Measurements from ENCODE around the gene KCNK1. TPM values are rescaled to one million over a fixed set of nuclear protein-coding genes. Genes with fewer than 3 reads are reported as not detected.

Gene KCNK1
- total and polyA plus RNA-seq, 4 donors, result 2.5 to 12.3 (median 4.5) TPM

DNA sequence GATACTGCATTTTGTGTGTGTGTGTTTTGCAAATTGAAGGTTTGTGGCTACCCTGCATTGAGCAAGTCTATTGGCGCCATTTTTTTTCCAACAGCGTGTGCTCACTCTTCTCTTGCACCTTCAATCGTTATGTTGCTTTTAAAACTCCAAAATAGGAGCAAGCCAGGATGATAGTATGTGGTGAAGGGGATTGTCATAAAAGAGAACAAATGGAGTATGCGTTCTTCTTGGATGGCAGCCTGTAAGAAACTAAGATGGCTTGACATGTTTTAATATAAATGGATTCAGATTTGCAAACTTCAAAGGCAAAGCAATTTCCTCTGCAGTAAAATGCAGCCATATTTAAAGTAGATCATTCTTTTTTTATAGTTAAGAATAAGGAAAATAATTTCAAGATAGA, 43.2 kb upstream of the KCNK1 start:
- TF ChIP-seq JUND (IDR thresholded peaks at IDR 0.05) (no peak), REST (IDR thresholded peaks at IDR 0.05) (no peak)
- TF ChIP-seq, protein P1, sequence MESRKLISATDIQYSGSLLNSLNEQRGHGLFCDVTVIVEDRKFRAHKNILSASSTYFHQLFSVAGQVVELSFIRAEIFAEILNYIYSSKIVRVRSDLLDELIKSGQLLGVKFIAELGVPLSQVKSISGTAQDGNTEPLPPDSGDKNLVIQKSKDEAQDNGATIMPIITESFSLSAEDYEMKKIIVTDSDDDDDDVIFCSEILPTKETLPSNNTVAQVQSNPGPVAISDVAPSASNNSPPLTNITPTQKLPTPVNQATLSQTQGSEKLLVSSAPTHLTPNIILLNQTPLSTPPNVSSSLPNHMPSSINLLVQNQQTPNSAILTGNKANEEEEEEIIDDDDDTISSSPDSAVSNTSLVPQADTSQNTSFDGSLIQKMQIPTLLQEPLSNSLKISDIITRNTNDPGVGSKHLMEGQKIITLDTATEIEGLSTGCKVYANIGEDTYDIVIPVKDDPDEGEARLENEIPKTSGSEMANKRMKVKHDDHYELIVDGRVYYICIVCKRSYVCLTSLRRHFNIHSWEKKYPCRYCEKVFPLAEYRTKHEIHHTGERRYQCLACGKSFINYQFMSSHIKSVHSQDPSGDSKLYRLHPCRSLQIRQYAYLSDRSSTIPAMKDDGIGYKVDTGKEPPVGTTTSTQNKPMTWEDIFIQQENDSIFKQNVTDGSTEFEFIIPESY (IDR thresholded peaks at IDR 0.05), result no peak
- WGBS, result 80% methylated on average over 4 of the region's 4 CpGs
- H3K4me3 ChIP-seq (ENCODE audit: low read depth in 1 of 3, low read length in 3 of 3), result no peak overlapping the region
- DNase-seq (ENCODE audit: low spot score), result no peak
- H3K4me1 ChIP-seq (ENCODE audit: control insufficient read depth in 4 of 4, insufficient read depth in 4 of 4, low read length in 3 of 4), result no peaks in the 10 kb centered on the region
- H3K27me3 ChIP-seq (ENCODE audit: control insufficient read depth in 4 of 4, insufficient read depth in 4 of 4, low read length in 3 of 4), result no peaks in the 10 kb centered on the region
- H3K27ac ChIP-seq (ENCODE audit: low read depth in 1 of 2, low read length in 2 of 2), result no peak overlapping the region
- no peaks in the 10 kb centered on the region for H3K9me3 ChIP-seq (ENCODE audit: control insufficient read depth in 4 of 4, low read length in 3 of 4)
- H3K36me3 ChIP-seq (ENCODE audit: control insufficient read depth in 4 of 4, insufficient read depth in 3 of 4, low read depth in 1 of 4, low read length in 3 of 4), result no peaks in the 10 kb centered on the region
- H3K9ac ChIP-seq (ENCODE audit: low read depth in 1 of 2, low read length in 2 of 2), result no peak overlapping the region

DNA sequence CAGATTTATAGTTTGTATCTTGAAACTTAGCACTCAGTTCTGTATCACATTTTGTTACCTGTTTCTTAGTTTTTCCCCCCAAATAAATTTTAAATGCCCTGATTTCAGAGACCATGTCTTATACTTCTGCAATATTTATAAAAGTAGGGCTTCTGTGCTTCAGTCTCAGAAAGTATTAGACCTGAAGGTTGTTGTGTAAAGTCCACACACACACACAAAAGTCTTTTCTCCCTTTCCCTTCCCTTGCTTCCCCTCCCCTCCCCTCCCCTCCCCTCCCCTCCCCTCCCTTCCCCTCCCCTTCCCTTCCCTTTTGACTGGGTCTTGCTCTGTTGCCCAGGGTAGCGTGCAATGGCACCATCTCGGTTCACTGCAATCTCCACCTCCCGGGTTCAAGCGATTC, 41.0 kb upstream of the KCNK1 start:
- WGBS, result 95% methylated on average over 4 of the region's 4 CpGs
- no peaks in the 10 kb centered on the region for H3K9me3 ChIP-seq (ENCODE audit: control insufficient read depth in 4 of 4, low read length in 3 of 4)
- TF ChIP-seq SP1 (IDR thresholded peaks at IDR 0.05) (no peak), GABPA (IDR thresholded peaks at IDR 0.05 in 1 of 2, conservative IDR thresholded peaks at IDR 0.05 in 1 of 2) (no peak), FOXA2 (IDR thresholded peaks at IDR 0.05) (no peak), FOXA1 (IDR thresholded peaks at IDR 0.05) (no peak), CTCF (IDR thresholded peaks at IDR 0.05; ENCODE audit: low read depth, low read length, missing input control) (no peak), HNF4A (conservative IDR thresholded peaks at IDR 0.05) (no peak), EGR1 (IDR thresholded peaks at IDR 0.05; ENCODE audit: low read depth in 2 of 2) (no peak), REST (IDR thresholded peaks at IDR 0.05) (no peak), NR2F2 (IDR thresholded peaks at IDR 0.05) (no peak), RXRA (IDR thresholded peaks at IDR 0.05) (no peak), RAD21 (IDR thresholded peaks at IDR 0.05) (no peak), YY1 (IDR thresholded peaks at IDR 0.05) (no peak), JUND (IDR thresholded peaks at IDR 0.05) (no peak), TAF1 (conservative IDR thresholded peaks at IDR 0.05) (no peak), HNF4G (IDR thresholded peaks at IDR 0.05) (no peak)
- TF ChIP-seq, protein P2, sequence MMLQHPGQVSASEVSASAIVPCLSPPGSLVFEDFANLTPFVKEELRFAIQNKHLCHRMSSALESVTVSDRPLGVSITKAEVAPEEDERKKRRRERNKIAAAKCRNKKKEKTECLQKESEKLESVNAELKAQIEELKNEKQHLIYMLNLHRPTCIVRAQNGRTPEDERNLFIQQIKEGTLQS (IDR thresholded peaks at IDR 0.05), result no peak
- TF ChIP-seq, protein P3, sequence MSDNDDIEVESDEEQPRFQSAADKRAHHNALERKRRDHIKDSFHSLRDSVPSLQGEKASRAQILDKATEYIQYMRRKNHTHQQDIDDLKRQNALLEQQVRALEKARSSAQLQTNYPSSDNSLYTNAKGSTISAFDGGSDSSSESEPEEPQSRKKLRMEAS (IDR thresholded peaks at IDR 0.05), result no peak
- TF ChIP-seq, protein P1 (IDR thresholded peaks at IDR 0.05), result no peak

More for the DNA sequence above, 41.0 kb upstream of the KCNK1 start:
- H3K4me1 ChIP-seq (ENCODE audit: control insufficient read depth in 4 of 4, insufficient read depth in 4 of 4, low read length in 3 of 4), result no peaks in the 10 kb centered on the region
- H3K36me3 ChIP-seq (ENCODE audit: control insufficient read depth in 4 of 4, insufficient read depth in 3 of 4, low read depth in 1 of 4, low read length in 3 of 4), result no peaks in the 10 kb centered on the region
- no peak overlapping the region for H3K9ac ChIP-seq (ENCODE audit: low read depth in 1 of 2, low read length in 2 of 2)
- no peak overlapping the region for H3K4me3 ChIP-seq (ENCODE audit: low read depth in 1 of 3, low read length in 3 of 3)
- H3K27ac ChIP-seq (ENCODE audit: low read depth in 1 of 2, low read length in 2 of 2), result no peak overlapping the region
- DNase-seq (ENCODE audit: low spot score), result no peak
- no peaks in the 10 kb centered on the region for H3K27me3 ChIP-seq (ENCODE audit: control insufficient read depth in 4 of 4, insufficient read depth in 4 of 4, low read length in 3 of 4)

Data from liver (tissue), 9 donors.